Activated CD8-positive, alpha-beta memory T cell treated with anti-CD3 and anti-CD28 coated beads for 36 hours (primary cell): Measurements from ENCODE around the gene ODF2L. TPM values are rescaled to one million over a fixed set of nuclear protein-coding genes. Genes with fewer than 3 reads are reported as not detected.
"Not testable (repeated sequence)": the region's sequence is repeated elsewhere in the genome, so short reads cannot be mapped to it uniquely, and the experiment has no call there.

ENCODE experiments used
- CTCF ChIA-PET: fragments of 350-600 bp; sonication (Branson Sonifier 250); formaldehyde crosslinking; loops from one replicate; lab custom pipeline; 2021; ENCODE audit warnings: antibody characterized with exemption; lab: Charles Lee
- POLR2A ChIA-PET: fragments of 350-600 bp; sonication (Branson Sonifier 250); formaldehyde crosslinking; loops from one replicate; lab custom pipeline; 2021; ENCODE audit warnings: antibody characterized with exemption; lab: Charles Lee
- total RNA-seq, 2 experiments: library from RNA; stranded (reverse); gene quantifications; one replicate each; pipeline ENCODE4 v1.2.3, GENCODE V29; 2021

The ODF2L gene
- total RNA-seq, 2 experiments from 2014 or later = 24.0 to 25.6 TPM

DNA sequence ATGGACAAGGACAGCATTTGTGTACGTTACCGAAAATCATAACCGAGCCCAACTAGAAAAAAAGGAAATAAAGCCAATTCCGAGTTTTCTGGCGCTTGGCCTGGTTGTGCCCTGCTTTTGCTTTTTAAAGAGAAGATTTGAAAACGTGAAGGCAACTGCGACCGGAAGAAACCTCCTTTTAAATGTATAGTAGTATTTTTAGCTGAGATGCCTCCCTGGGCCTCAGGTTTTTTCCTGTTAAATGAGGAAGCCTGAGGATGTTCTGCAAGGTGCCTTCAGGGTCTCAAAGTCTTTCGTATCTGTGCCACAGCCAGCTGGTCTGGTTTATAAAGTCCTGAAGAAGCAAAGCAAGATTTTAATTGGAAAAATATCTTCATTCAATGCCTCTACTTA lies 371 bp upstream of the ODF2L start:
- POLR2A ChIA-PET = interaction anchor here (0.9 to 1.3 kb wide), 2 partner anchors 8 to 308 kb away, joined by 3 read pairs; partner anchors contain the start of gene SH3GLB1
- CTCF ChIA-PET = interaction anchor here (1.1 to 1.5 kb wide), 4 partner anchors 34 to 308 kb away, joined by 3 to 5 read pairs (median 4); partner anchors contain the start of gene SH3GLB1

DNA sequence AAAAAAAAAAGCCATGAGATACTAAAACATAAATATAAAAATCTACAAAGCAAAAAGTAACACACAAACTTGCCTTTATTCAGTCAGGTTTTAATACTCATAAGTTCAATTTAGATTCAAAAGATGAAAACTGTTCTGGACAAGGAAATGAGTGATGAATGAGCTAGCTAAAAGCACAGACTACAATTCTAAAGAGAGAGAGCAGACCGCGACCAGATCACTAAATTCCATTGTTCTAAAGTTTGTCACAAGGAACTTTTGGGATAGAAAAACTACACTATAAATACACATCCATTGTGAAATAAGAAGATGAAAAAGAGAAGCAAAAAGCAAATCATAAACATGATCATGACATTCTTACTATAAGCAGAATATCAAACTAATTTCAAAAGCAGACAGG lies 1.7 kb downstream of the ODF2L start:
- CTCF ChIA-PET = no interaction called here
- POLR2A ChIA-PET = interaction anchor here (0.7 kb wide), 1 partner anchor 81 kb away, joined by 9 read pairs; no protein-coding TSS in a partner anchor

DNA sequence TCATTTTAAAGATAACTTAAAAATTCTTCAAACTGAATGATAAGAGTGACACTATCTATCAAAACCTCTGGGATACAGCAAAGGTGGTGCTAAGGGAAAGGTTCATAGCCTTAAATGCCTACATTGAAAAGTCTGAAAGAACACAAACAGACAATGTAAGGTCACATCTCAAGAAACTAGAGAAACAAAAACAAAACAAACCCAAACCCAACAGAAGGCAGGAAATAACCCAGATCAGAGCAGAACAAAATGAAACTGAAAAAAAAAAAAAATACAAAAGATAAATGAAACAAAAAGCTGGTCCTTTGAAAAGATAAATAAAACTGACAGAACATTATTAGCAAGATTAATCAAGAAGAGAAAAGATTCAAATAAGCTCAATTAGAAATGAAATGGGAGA lies 6.8 kb downstream of the ODF2L start:
- ChIA-PET CTCF (interaction anchor here (0.6 to 0.8 kb wide), 2 partner anchors 18 to 110 kb away, joined by 4 read pairs; no protein-coding TSS in a partner anchor), POLR2A (no interaction called here)

GRCh38 chr1:86388777-86389176 lies 7.3 kb downstream of the ODF2L start:
- ChIA-PET POLR2A (interaction anchor here (1.0 kb wide), 1 partner anchor 8 kb away, joined by 3 read pairs; the partner anchor contains the start of gene ODF2L), CTCF (no interaction called here)

DNA sequence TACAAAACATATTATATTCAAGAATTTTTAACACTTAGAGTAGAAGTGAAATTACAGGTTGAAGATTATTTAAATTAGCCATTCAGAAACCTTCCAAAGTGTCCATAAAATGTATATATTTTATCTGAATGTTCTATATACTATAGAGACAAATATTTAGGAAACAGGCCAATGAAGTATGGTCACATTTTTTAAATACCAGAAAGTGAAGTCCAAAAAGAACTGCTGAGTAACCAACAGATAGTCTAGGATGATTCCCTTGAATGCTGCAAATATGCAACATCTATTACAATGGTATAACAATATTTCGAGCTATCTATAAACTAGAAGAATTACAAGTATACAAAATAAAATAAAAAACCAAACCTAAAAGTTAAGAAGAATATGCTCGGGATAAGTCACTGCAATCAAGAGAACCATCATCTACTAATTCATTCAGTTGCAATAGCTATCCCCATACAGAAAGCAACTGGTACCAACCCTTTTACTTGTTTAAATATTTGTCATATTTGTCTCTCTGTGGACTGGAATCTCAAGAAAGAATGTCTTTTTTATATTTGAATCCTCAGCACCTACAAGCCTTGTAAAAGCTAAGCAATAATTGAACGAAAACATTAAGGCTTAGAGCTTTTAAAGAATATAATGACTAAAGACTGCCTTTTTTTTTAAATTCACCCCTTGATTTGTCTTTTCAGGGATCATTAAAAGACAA lies 8.1 kb downstream of the ODF2L start:
- CTCF ChIA-PET = no interaction called here
- POLR2A ChIA-PET = interaction anchor here (1.0 kb wide), 1 partner anchor 8 kb away, joined by 3 read pairs; the partner anchor contains the start of gene ODF2L

DNA sequence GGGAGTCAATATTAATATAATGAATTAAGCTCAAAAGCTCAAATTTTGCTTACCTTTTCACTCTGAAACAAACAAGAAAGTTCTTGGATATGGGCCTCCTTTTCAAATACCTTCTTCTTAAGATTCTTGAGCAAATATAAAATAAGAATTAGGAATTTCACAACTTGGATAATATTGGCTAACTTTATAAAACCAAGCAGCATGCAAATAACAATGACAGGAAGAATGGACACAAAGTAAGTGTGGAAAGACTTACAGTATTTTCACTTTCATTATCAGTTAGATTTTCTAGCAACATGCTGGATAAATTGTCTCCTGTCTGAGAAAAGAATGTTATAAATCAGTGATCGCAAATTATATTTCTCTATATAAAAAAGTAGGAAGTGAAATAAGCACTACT lies 13.2 kb downstream of the ODF2L start:
- ChIA-PET POLR2A (no interaction called here), CTCF (no interaction called here)

GRCh38 chr1:86381223-86381622 lies 14.9 kb downstream of the ODF2L start:
- ChIA-PET POLR2A (no interaction called here), CTCF (no interaction called here)

- CTCF ChIA-PET = interaction anchor here (0.8 kb wide), 1 partner anchor 120 kb away, joined by 3 read pairs; no protein-coding TSS in a partner anchor
- POLR2A ChIA-PET = no interaction called here
These were observed 15.8 kb downstream of the ODF2L start for GRCh38 chr1:86380257-86380861.

GRCh38 chr1:86378813-86379212 lies 17.3 kb downstream of the ODF2L start:
- CTCF ChIA-PET = no interaction called here
- POLR2A ChIA-PET = no interaction called here

DNA sequence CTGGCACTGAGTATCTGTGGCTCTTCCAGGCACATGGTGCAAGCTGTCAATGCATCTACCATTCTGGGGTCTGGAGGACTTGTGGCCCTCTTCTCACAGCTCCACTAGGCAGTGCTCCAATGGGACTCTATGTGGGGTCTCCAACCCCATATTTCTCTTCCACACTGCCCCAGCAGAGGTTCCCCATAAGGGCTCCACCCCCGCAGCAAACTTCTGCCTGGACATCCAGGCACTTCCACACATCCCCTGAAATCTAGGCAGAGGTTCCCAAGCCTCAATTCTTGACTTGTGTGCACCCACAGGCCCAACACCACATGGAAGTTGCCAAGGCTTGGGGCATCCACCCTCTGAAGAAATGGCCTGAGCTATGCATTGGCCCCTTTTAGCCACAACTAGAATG lies 18.8 kb downstream of the ODF2L start:
- CTCF ChIA-PET = no interaction called here
- POLR2A ChIA-PET = no interaction called here

DNA sequence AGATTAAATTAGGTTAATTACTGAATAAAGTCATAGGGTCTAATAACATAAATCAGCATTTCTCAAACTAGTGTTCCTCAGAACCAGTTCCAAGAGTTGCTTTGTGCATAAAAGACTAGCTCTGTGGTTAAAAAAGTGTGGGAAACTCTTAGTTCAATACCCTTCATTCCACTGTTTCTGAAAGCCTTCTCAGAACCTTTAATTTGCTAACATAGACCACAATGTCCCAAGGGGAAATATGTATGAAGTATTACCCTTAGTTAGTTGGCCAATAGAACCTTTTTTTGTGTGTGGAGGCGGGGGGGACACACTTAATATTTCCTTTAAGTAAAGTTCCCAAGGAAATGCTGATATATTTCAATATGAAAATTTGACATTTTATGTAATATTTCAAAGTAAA lies 20.4 kb downstream of the ODF2L start:
- ChIA-PET POLR2A (no interaction called here), CTCF (interaction anchor here (1.1 kb wide), 1 partner anchor 127 kb away, joined by 3 read pairs; no protein-coding TSS in a partner anchor)

DNA sequence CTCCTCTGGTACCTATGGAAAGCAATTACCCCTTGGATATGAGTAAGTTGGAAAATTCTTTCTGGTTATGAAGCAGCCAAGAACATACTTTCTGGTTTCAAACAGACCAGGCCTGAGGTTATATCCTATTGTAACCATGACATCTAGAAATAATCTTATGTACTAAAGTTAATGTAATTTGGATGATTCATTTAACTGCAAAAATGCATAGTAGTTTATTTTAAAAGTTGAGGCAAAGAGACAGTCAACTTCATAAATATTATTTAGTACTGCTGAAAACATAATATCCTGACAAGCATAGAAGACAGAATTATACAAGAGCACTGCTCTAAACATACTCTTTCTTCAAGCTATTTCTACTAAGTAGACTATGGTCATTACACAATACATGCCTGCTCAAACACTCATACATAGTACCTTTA lies 25.5 kb downstream of the ODF2L start:
- CTCF ChIA-PET = no interaction called here
- POLR2A ChIA-PET = no interaction called here

GRCh38 chr1:86365896-86366295 lies 30.2 kb downstream of the ODF2L start:
- CTCF ChIA-PET = no interaction called here
- POLR2A ChIA-PET = interaction anchor here (0.6 kb wide), 1 partner anchor 388 kb away, joined by 6 read pairs; no protein-coding TSS in a partner anchor

- CTCF ChIA-PET = no interaction called here
- POLR2A ChIA-PET = no interaction called here
These were observed 33.3 kb downstream of the ODF2L start for GRCh38 chr1:86362807-86363206.

GRCh38 chr1:86357796-86358195 lies 38.3 kb downstream of the ODF2L start:
- ChIA-PET POLR2A (no interaction called here), CTCF (no interaction called here)

- POLR2A ChIA-PET = no interaction called here
These were observed 39.9 kb downstream of the ODF2L start for GRCh38 chr1:86356247-86356646.

DNA sequence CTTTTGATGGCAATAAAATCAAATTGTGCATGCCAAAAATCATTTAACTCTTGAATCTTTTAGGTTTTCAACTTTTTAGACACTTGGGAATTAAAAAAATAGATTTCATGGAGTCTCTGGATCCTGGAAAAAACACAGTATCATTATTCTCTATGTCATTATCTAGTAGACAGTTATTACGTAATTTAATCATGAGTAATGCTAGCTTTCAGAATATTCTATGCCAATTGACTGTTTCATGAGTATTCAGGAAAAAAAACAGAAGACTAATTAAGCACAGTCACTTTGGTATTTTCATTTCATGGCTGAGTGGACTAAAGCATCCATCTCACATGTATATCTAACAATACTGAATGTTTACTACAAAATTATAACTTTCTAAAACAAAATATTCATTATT lies 44.0 kb downstream of the ODF2L start:
- POLR2A ChIA-PET = no interaction called here
- CTCF ChIA-PET = no interaction called here

More at GRCh38 chr1:86356247-86356646, 39.9 kb downstream of the ODF2L start:
- CTCF ChIA-PET = no interaction called here

GRCh38 chr1:86350230-86350629 lies 45.9 kb downstream of the ODF2L start:
- POLR2A ChIA-PET = not testable (repeated sequence)

DNA sequence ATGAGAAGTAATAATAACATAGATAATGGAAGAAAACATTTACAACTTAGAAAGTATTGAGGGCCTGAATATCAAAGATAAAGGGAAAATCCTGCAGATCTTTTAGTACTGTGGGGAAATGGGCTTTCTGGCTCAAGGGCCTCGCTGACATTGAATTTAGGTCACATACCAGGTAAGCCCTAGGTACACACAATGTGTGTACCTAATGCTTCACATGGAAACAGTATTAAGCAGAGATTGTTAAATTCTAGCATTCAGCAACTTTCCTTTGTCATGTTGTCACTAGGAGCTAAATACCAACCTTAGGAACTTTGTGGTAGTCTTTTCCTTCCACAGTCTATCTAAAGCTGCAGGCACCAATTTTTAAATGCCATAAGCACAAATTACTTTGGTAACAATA lies 49.7 kb downstream of the ODF2L start:
- CTCF ChIA-PET = no interaction called here
- POLR2A ChIA-PET = no interaction called here

More at GRCh38 chr1:86350230-86350629, 45.9 kb downstream of the ODF2L start:
- CTCF ChIA-PET = not testable (repeated sequence)

GRCh38 chr1:86345042-86345441 lies 51.1 kb downstream of the ODF2L start:
- ChIA-PET POLR2A (no interaction called here), CTCF (no interaction called here)
